GM19043 (cell line): ENCODE measurements around the gene ARR3.
"Not testable (repeated sequence)": the region's sequence is repeated elsewhere in the genome, so short reads cannot be mapped to it uniquely, and the experiment has no call there.

Experiments used
- ATAC-seq: cut with Tn5 transposase; IDR thresholded peaks from one replicate; pipeline ENCODE4 v1.9.1; 2021; ENCODE audit warnings: low read depth; ENCODE audit not compliant: unreplicated experiment

Gene ARR3

GRCh38 chrX:70279081-70279480 lies 10.9 kb downstream of the ARR3 start:
- ATAC-seq, result no peak

DNA sequence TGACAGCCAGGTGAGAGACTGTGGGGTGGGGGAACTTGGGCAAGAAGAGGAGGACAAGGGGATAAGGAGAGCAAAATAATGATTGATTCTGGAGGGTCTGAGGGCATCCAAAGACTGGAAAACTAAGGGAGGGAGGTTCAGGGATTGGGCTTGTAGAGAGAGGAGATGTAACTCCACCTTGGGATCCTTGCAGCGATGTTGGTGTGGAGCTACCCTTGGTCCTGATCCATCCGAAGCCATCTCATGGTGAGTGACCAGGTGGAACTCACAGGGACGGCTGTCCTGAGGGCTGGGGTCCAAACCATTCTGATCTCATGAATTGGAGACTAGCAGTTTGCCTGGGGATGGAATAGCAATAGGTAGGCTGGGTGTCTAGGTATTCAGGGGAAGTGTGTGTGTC lies 12.4 kb downstream of the ARR3 start:
- no peak for ATAC-seq

- no peak for ATAC-seq
These were observed 13.8 kb downstream of the ARR3 start, which contains the start of gene RAB41 for GRCh38 chrX:70281951-70282350. TSS of gene RAB41 (plus strand) at chrX:70282172. CDS start at chrX:70282218, 46 bp downstream.

GRCh38 chrX:70289168-70289792 lies 21.1 kb downstream of the ARR3 start:
- ATAC-seq, result no peak

DNA sequence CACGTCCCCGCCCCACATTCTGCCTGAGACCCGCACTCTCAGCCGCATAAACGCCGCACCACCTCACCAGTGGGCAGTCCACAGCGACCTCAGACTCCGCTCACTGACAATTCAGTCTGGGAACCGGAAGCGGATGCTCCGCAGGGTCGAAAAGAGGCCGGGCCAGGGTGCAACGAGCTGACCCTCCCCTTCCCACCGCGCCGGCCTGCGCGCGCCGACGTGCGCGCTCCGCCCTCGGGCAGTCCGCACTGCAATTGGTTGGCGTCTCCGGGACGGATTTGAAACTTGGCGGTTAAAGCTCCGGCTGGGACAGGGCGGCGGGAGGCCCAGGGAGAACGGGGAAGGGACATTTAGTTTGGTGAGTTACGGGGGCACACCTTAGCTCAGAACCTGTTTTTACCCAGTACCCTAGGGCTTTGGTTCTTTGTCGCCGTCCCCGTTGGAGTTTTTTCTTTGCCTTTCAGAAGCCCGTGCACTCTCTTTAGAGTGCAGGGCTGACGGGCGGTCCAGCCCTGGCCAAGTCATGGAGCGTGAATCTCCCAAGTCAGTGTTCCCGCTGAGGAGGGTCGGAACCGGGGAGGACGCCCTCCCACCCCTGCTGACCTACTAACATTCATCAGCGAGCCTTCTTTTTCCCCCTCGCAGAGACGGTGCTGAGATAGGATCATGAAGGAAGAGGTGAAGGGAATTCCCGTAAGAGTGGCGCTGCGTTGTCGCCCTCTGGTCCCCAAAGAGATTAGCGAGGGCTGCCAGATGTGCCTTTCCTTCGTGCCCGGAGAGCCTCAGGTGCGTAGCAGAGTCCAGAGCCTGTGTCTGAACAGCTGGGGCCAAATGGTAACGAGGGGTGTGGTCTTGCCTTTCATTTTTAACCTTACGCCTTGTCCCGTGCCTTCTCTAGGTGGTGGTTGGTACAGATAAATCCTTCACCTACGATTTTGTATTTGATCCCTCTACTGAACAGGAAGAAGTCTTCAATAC lies 21.9 kb downstream of the ARR3 start, which contains the start of the genes KIF4A and PDZD11:
Gene KIF4A (plus strand): TSS at position 312 of the 978 bp plus-strand sequence. CDS start 355 bp downstream, at position 667.
Gene PDZD11 (minus strand): TSS at position 135 of the 978 bp plus-strand sequence. CDS start 586 bp downstream, outside the sequence.
- ATAC-seq, result peak; percentile 98

DNA sequence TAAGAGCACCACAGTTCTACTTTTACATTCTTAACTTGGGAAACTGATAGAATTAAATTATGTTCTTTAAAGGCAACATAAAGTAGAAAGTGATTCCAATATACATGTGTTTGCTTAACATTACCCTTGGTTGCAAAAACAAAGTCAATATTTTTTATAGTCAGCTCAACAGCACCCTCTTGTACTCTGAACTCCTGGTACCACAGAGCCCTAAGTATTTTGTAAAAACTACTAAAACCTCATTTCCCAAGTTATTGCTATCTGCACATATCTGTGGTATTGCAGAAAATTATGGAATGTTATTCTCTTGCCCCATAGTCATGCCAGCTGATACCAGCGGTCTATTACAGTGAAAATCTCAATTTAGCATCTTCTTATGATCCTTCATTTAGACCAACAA lies 24.7 kb downstream of the ARR3 start:
- ATAC-seq, result no peak

DNA sequence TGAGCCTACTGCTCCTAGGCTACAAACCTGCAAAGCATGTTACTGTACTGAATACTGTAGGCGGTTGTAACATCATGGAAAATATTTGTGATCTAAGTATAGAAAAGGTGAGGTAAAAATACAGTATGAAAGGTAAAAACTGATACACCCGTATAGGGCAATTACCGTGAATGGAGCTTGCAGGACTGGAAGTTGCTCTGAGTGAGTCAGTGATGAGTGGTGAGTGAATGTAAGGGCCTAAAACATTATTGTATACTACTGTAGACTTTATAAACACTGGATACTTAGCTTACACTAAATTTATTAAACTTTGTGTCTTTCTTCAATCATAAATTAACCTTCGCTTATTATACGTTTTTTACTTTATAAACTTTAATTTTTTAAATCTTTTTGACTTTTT lies 25.5 kb downstream of the ARR3 start:
- no peak for ATAC-seq

GRCh38 chrX:70301716-70302115 lies 33.6 kb downstream of the ARR3 start:
- no peak for ATAC-seq

DNA sequence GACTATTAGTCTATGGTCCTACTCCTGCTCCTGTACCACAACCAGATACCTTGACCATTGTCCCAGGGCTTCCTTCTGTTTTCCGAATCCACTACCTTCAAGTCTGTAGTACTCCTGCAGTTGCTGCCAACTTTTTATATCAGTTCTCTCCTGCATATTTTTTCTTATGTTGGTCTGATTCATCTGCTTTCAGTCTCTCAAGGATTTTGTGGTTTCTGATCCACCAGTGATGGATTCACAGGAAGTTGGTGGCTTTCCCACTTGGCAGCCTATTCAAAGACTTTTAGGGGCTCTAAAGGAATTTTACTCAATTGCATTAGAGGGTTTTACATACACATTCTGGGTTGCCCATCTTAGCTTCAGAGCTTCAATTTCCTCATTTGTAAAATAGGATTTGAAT lies 45.4 kb downstream of the ARR3 start:
- no peak for ATAC-seq

DNA sequence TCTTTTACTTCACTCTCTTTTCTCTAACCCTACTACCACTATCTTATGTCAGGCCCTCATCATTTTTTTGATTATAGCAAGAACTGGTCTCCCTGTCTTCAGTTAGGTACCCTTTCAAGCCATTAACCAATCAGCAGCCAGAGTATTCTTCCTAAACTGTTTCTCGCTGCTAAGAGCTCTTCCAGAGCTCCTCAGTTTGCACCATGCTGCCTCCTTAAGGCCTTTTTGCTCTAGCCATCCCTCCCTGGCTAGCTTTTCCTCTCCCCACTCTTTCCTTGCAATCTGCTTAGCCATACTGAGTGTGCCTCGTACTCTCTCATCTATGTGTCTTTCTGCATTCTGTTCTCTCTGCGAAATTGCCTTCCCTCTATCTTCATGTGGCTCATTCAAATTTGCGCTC lies 54.6 kb downstream of the ARR3 start:
- ATAC-seq, result no peak

DNA sequence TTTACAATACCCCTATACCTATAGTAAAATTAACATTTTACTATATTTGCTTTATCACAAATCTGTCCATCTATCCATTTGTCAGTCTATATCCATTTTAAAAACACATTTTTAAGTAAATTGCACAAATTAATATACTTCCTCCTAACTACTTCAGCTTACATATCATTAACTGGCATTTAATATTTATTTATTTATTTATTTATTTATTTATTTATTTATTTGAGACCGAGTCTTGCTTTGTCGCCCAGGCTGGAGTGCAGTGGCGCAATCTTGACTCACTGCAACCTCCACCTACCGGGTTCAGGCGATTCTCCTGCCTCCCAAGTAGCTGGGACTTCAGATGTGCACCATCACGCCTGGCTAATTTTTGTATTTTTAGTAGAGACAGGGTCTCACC lies 55.5 kb downstream of the ARR3 start:
- not testable (repeated sequence) for ATAC-seq

DNA sequence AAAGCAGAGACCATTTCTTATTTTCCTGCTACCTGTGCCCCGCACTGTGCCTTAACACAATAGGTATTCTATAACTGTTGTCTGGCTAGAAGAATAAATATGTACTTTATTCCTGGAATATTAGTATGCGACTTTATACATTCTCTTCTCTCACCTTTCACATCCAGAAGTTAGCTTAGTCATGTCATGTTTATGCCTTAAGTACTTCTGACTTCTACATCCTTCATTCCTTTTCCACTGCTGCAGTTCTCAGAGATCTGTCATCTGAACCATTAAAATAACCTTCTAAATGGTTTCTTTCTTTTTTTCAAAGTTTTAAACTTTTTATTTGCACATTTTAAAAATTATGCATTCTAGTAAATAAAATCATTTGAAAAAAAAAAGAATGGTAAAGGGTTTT lies 56.2 kb downstream of the ARR3 start:
- ATAC-seq, result no peak

DNA sequence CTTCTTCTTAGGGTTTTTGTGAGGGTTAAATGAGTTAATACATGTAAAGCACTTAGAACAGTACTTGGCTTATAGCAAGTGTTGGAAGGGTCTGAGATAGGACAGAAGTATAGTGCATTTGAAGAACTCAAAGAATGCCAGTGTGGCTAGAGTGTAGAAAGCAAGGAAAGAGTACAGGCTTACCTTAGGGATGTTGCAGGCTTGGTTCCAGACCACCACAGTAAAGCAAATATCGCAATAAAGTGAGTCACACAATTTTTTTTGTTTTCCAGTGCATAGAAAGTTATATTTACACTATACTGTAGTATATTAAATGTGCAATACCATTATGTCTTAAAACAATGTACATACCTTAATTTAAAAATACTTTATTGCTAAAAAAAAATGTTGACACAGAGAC lies 63.0 kb downstream of the ARR3 start:
- ATAC-seq, result no peak
